ENCODE data around the gene FRAS1. TPM values are rescaled to one million over a fixed set of nuclear protein-coding genes. Genes with fewer than 3 reads are reported as not detected.

Gene FRAS1
- total RNA-seq, 1 donor from 2014 or later = 13.7 TPM

DNA sequence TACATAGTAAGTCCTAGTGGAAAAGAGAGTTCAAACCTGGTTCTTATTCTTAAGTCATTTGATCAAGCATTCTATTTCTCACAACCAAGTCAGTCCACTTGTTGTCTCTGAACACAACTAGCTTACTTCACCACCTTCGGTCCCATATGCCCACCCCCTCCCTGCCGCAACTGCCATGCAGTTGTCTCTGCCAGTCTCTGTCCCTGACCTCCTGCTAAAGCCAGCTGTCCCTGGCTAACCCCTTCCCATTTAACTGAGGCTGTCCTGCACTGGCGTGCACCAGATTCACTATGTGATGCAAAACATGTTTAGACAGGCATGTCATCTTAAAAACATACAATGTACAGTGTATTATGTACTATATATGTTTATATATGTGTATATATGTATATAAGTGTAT, 12.7 kb downstream of the FRAS1 start:
- DNase-seq (ENCODE audit: low read depth) = no peak
- H3K36me3 ChIP-seq (ENCODE audit: control insufficient read depth, insufficient read depth, low read length) = no peaks in the 10 kb centered on the region
- TF ChIP-seq, protein P1, sequence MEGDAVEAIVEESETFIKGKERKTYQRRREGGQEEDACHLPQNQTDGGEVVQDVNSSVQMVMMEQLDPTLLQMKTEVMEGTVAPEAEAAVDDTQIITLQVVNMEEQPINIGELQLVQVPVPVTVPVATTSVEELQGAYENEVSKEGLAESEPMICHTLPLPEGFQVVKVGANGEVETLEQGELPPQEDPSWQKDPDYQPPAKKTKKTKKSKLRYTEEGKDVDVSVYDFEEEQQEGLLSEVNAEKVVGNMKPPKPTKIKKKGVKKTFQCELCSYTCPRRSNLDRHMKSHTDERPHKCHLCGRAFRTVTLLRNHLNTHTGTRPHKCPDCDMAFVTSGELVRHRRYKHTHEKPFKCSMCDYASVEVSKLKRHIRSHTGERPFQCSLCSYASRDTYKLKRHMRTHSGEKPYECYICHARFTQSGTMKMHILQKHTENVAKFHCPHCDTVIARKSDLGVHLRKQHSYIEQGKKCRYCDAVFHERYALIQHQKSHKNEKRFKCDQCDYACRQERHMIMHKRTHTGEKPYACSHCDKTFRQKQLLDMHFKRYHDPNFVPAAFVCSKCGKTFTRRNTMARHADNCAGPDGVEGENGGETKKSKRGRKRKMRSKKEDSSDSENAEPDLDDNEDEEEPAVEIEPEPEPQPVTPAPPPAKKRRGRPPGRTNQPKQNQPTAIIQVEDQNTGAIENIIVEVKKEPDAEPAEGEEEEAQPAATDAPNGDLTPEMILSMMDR (IDR thresholded peaks at IDR 0.05; ENCODE audit: insufficient read depth, low read length, severe bottlenecking) = no peak
- H3K4me3 ChIP-seq (ENCODE audit: low read depth, low read length) = no peak overlapping the region
- no peak for FAIRE-seq
- H3K27me3 ChIP-seq (ENCODE audit: control insufficient read depth, insufficient read depth, low read length) = no peaks in the 10 kb centered on the region

DNA sequence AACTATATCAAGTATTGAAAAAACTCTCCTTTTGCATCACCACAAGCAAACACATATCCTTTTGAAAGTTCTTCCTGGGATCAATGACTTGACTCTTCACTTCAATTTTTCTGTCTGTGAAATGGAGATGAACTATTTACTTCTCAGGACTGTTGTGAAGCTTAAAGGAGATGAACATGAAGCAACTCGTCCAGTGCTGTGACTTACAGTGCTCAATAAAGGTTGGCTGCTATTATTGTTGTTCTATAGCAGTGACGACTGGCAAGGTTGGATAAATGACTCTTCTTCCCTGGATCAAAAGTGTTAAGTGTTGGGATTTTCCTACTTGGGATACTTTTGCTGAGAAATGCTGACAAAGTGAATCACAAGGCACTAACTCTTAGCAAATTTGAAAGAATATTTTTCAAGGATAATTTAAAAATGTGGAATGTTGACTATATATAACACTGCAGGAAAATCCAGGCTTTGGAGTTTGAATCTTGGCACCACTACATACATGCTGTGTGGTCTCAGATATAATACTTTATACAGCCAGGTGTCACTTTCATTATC, 13.7 kb downstream of the FRAS1 start:
- H3K36me3 ChIP-seq (ENCODE audit: control insufficient read depth, insufficient read depth, low read length) = no peaks in the 10 kb centered on the region
- no peak overlapping the region for H3K4me3 ChIP-seq (ENCODE audit: low read depth, low read length)
- TF ChIP-seq, protein P1 (IDR thresholded peaks at IDR 0.05; ENCODE audit: insufficient read depth, low read length, severe bottlenecking) = no peak
- H3K27me3 ChIP-seq (ENCODE audit: control insufficient read depth, insufficient read depth, low read length) = no peaks in the 10 kb centered on the region
- peak; percentile 47 for DNase-seq (ENCODE audit: low read depth)
- FAIRE-seq = no peak

DNA sequence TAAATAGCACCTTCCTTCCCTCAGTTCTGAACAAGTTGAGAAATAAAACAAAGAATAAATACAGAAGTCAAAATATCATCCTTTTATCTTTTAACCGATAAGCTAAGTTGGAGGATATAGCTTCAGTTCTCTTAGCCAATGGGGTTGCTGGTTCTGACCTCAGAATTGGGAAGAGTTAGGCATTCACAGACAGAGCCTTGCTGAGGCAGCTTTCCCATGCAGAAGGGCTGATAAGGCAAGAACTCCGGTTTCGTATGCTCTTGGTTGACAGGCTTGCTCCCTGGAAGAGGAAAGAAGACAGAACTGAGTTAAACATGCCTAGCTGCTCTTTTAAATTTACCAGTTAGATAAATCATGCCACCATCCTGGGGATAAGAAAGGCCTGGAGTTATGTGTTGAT, 17.6 kb downstream of the FRAS1 start:
- no peak for FAIRE-seq
- TF ChIP-seq, protein P1 (IDR thresholded peaks at IDR 0.05; ENCODE audit: insufficient read depth, low read length, severe bottlenecking) = no peak
- DNase-seq (ENCODE audit: low read depth) = no peak
- Histone ChIP-seq H3K4me3 (ENCODE audit: low read depth, low read length) (no peak overlapping the region), H3K36me3 (ENCODE audit: control insufficient read depth, insufficient read depth, low read length) (no peaks in the 10 kb centered on the region), H3K27me3 (ENCODE audit: control insufficient read depth, insufficient read depth, low read length) (no peaks in the 10 kb centered on the region)

DNA sequence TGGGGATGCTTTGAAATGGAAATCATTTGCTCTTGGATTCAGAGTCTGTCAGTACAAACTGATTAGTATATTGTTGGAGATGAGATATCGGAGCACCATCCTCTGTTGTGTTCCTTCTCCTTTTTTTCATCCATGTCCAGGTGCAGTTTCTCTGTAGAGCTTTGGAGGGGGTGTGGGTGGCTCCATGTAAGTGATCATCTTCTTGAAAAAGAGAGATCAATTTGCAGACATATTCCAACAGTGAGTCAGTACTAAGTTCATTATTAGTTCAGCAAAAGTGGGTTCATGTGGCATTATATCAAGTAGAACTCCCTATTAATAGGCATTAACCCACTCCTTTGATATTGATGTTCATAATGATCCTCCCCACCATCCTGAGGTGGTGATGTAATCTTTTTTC, 18.9 kb downstream of the FRAS1 start:
- FAIRE-seq (no peak), DNase-seq (ENCODE audit: low read depth) (no peak)
- Histone ChIP-seq H3K36me3 (ENCODE audit: control insufficient read depth, insufficient read depth, low read length) (no peaks in the 10 kb centered on the region), H3K27me3 (ENCODE audit: control insufficient read depth, insufficient read depth, low read length) (no peaks in the 10 kb centered on the region), H3K4me3 (ENCODE audit: low read depth, low read length) (no peak overlapping the region)
- TF ChIP-seq, protein P1 (IDR thresholded peaks at IDR 0.05; ENCODE audit: insufficient read depth, low read length, severe bottlenecking) = no peak

DNA sequence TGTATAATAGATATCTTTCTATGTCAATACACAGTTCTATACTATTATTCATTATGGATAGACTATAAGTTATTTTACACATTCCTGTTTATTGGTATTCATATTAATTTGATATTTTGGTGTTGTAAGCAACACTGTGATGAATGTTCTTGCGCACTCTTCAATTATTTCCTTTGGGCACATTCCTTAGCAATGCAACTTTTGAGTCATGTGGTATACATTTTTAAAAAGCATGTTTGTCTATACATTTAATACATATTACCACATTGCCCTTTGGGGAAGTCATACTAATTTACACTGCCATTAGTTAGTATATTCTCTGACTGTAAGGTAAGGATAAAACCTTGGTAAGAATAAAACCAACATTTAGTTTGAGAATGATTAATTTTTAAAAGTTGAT, 21.0 kb downstream of the FRAS1 start:
- H3K4me3 ChIP-seq (ENCODE audit: low read depth, low read length) = no peak overlapping the region
- H3K27me3 ChIP-seq (ENCODE audit: control insufficient read depth, insufficient read depth, low read length) = no peaks in the 10 kb centered on the region
- TF ChIP-seq, protein P1 (IDR thresholded peaks at IDR 0.05; ENCODE audit: insufficient read depth, low read length, severe bottlenecking) = no peak
- H3K36me3 ChIP-seq (ENCODE audit: control insufficient read depth, insufficient read depth, low read length) = no peaks in the 10 kb centered on the region
- DNase-seq (ENCODE audit: low read depth) (peak; percentile 41), FAIRE-seq (no peak)
